Umbilical cord (tissue), 2 donors: ENCODE measurements around the gene NOL8. TPM values are rescaled to one million over a fixed set of nuclear protein-coding genes. Genes with fewer than 3 reads are reported as not detected.

ENCODE experiments used
- DNase-seq: peaks from one replicate; pipeline ENCODE4 v3.0.0-alpha.2; 2015; ENCODE audit warnings: low spot score
- total RNA-seq: library from RNA; depleted of rRNA; stranded (reverse); fragments of >200 nt; gene quantifications from one replicate; pipeline ENCODE4 v1.2.3, GENCODE V29; 2014; ENCODE audit warnings: low replicate concordance; ENCODE audit not compliant: insufficient read depth

The NOL8 gene
- 49.6 TPM for total RNA-seq

GRCh38 chr9:92325269-92325990 lies at the start of gene NOL8, which contains the start of gene CENPP:
TSS of gene NOL8 (minus strand) at chr9:92325350. CDS start at chr9:92324161, 1,189 bp downstream.
TSS of gene CENPP (plus strand) at chr9:92325953.
- peak; percentile 97 for DNase-seq

GRCh38 chr9:92373167-92373566 lies 48.0 kb upstream of the NOL8 start:
- DNase-seq: no peak

GRCh38 chr9:92369075-92369474 lies 43.9 kb upstream of the NOL8 start:
- no peak for DNase-seq

- DNase-seq: peak; percentile 16
Observed at GRCh38 chr9:92360083-92360482, 34.9 kb upstream of the NOL8 start.

GRCh38 chr9:92359394-92359995 lies 34.3 kb upstream of the NOL8 start:
- DNase-seq: peak; percentile 89

- DNase-seq: no peak
Observed at GRCh38 chr9:92353051-92353450, 27.9 kb upstream of the NOL8 start.

- no peak for DNase-seq
Observed at GRCh38 chr9:92350740-92351133, 25.6 kb upstream of the NOL8 start.

- peak; percentile 92 for DNase-seq
Observed at GRCh38 chr9:92349771-92350739, 24.9 kb upstream of the NOL8 start.

GRCh38 chr9:92345582-92345981 lies 20.4 kb upstream of the NOL8 start:
- no peak for DNase-seq

- DNase-seq: no peak
Observed at GRCh38 chr9:92342825-92343488, 17.8 kb upstream of the NOL8 start.

- DNase-seq: no peak
Observed at GRCh38 chr9:92341578-92341977, 16.4 kb upstream of the NOL8 start.

GRCh38 chr9:92333282-92333634 lies 8.1 kb upstream of the NOL8 start:
- no peak for DNase-seq

- no peak for DNase-seq
Observed at GRCh38 chr9:92332577-92333281, 7.6 kb upstream of the NOL8 start.

- DNase-seq: peak; percentile 36
Observed at GRCh38 chr9:92328225-92328624, 3.1 kb upstream of the NOL8 start.

GRCh38 chr9:92327283-92327850 lies 2.2 kb upstream of the NOL8 start:
- DNase-seq: peak; percentile 32

GRCh38 chr9:92325991-92326500 lies 896 bp upstream of the NOL8 start:
- DNase-seq: no peak

- DNase-seq: no peak
Observed at GRCh38 chr9:92324889-92325268, 271 bp downstream of the NOL8 start.

GRCh38 chr9:92324431-92324830 lies 719 bp downstream of the NOL8 start:
- no peak for DNase-seq

- no peak for DNase-seq
Observed at GRCh38 chr9:92315456-92315855, 9.7 kb downstream of the NOL8 start.

GRCh38 chr9:92313624-92314012 lies 11.5 kb downstream of the NOL8 start:
- DNase-seq: no peak
